ENCODE results near the gene KATNIP. TPM values are rescaled to one million over a fixed set of nuclear protein-coding genes. Genes with fewer than 3 reads are reported as not detected.
A peak's percentile ranks its signal among the peaks of the same experiment; 100 is the strongest.

Gene KATNIP
- total RNA-seq, 6 donors from 2014 or later: 19.9 to 79.6 (median 38.6) TPM

- no peak overlapping the region for H3K27ac ChIP-seq
- no peak for TF ChIP-seq POLR2AphosphoS5 (IDR thresholded peaks at IDR 0.05)
- no peak for TF ChIP-seq CTCF (IDR thresholded peaks at IDR 0.05)
- no peak for TF ChIP-seq POLR2A (IDR thresholded peaks at IDR 0.05)
- no peak for TF ChIP-seq EP300 (IDR thresholded peaks at IDR 0.05)
- no peaks in the 10 kb centered on the region for H3K27me3 ChIP-seq
- WGBS, 2 donors: 92% methylated on average over 9 of the region's 10 CpGs
- H3K36me3 ChIP-seq: peaks cover 0 to 3% (median 0%) of the 10 kb centered on the region in 4 donors
- no peak overlapping the region for H3K4me3 ChIP-seq
- ATAC-seq (ENCODE audit: low FRiP score in 2 of 2): peak in 1 of 2 donors; percentile 27
- no peaks in the 10 kb centered on the region for H3K4me1 ChIP-seq
- H3K9me3 ChIP-seq: no peaks in the 10 kb centered on the region
- DNase-seq: peak in 1 of 2 donors; percentile 43
Measured at GRCh38 chr16:27598931-27599565, 49.1 kb downstream of the KATNIP start.

- no peaks in the 10 kb centered on the region for H3K4me1 ChIP-seq
- ATAC-seq (ENCODE audit: low FRiP score in 2 of 2) (no peak), DNase-seq (peak in 1 of 2 donors; percentile 20)
- H3K9me3 ChIP-seq: no peaks in the 10 kb centered on the region
- no peak overlapping the region for H3K27ac ChIP-seq
- no peak for TF ChIP-seq EP300 (IDR thresholded peaks at IDR 0.05)
- peaks cover 0 to 3% (median 0%) of the 10 kb centered on the region in 4 donors for H3K36me3 ChIP-seq
- H3K4me3 ChIP-seq: no peak overlapping the region
- WGBS, 2 donors: 85 to 88% methylated on average over 13 of the region's 13 CpGs
- no peaks in the 10 kb centered on the region for H3K27me3 ChIP-seq
Measured at GRCh38 chr16:27599606-27600005, 49.7 kb downstream of the KATNIP start.

Other genes starting within 250 kb of the KATNIP start
- 100 to 1,000 TPM in 5 of 6 donors, 10 to 100 TPM in 1; 87.0 to 202 (median 153) TPM for gene IL4R, start 236.2 kb upstream of the KATNIP start, total RNA-seq
- gene IL21R, start 148.0 kb upstream of the KATNIP start, total RNA-seq: 10 to 100 TPM in 1 of 6 donors, 1 to 10 TPM in 5; 2.0 to 10.1 (median 3.6) TPM
- gene GTF3C1, start 231 bp upstream of the KATNIP start, total RNA-seq: 100 to 1,000 TPM in 1 of 6 donors, 10 to 100 TPM in 5; 58.3 to 138 (median 73.3) TPM

Measured in upper lobe of left lung (tissue), 6 donors.